GM23248 (cell line): Measurements from ENCODE around the gene ANLN. TPM values are rescaled to one million over a fixed set of nuclear protein-coding genes. Genes with fewer than 3 reads are reported as not detected.
"Not testable (repeated sequence)": the region's sequence is repeated elsewhere in the genome, so short reads cannot be mapped to it uniquely, and the experiment has no call there.

Source experiments
- DNase-seq: peaks from one replicate; pipeline ENCODE4 v3.0.0-alpha.2; 2015
- H2AFZ ChIP-seq: fragments of 200-600 bp; sonication (generic); 2 replicates; pipeline ENCODE4 v1.6.1; 2016; ENCODE audit warnings: antibody characterized with exemption
- H3F3A ChIP-seq: fragments of 200-600 bp; sonication (generic); 2 replicates; pipeline ENCODE4 v1.6.1; 2016; ENCODE audit warnings: mild to moderate bottlenecking, antibody characterized with exemption, mixed run types; ENCODE audit not compliant: insufficient read depth
- H3K27ac ChIP-seq: fragments of 200-600 bp; sonication (generic); 2 replicates; pipeline ENCODE4 v1.5.1; 2016; ENCODE audit warnings: mild to moderate bottlenecking
- H3K27me3 ChIP-seq: fragments of 200-600 bp; sonication (generic); replicated peaks from 2 replicates; pipeline ENCODE4 v1.6.1; 2016; ENCODE audit warnings: mild to moderate bottlenecking; ENCODE audit not compliant: insufficient read depth
- H3K36me3 ChIP-seq: fragments of 200-600 bp; sonication (generic); 2 replicates; pipeline ENCODE4 v1.6.1; 2016; ENCODE audit warnings: low read depth, mild to moderate bottlenecking
- H3K4me1 ChIP-seq: fragments of 200-600 bp; sonication (generic); 2 replicates; pipeline ENCODE4 v1.6.1; 2016; ENCODE audit warnings: mild to moderate bottlenecking; ENCODE audit not compliant: insufficient read depth
- H3K4me2 ChIP-seq: fragments of 200-600 bp; sonication (generic); one replicate; pipeline ENCODE4 v1.6.1; 2016; ENCODE audit warnings: mild to moderate bottlenecking; ENCODE audit not compliant: unreplicated experiment
- H3K4me3 ChIP-seq: fragments of 200-600 bp; sonication (generic); 2 replicates; pipeline ENCODE4 v1.5.1; 2016; ENCODE audit warnings: mild to moderate bottlenecking
- H3K79me2 ChIP-seq: fragments of 200-600 bp; sonication (generic); 2 replicates; pipeline ENCODE4 v1.6.1; 2016; ENCODE audit warnings: mild to moderate bottlenecking; ENCODE audit not compliant: insufficient read depth
- H3K9ac ChIP-seq: fragments of 200-600 bp; sonication (generic); 2 replicates; pipeline ENCODE4 v1.6.1; 2016; ENCODE audit warnings: mild to moderate bottlenecking
- H3K9me2 ChIP-seq: fragments of 200-600 bp; sonication (generic); 2 replicates; pipeline ENCODE4 v1.6.1; 2016; ENCODE audit warnings: mixed run types, mild to moderate bottlenecking, moderate library complexity; ENCODE audit not compliant: insufficient read depth
- H3K9me3 ChIP-seq: fragments of 200-600 bp; sonication (generic); one replicate; pipeline ENCODE4 v1.6.1; 2017; ENCODE audit warnings: low read depth
- H4K20me1 ChIP-seq: fragments of 200-600 bp; sonication (generic); 2 replicates; pipeline ENCODE4 v1.6.0; 2016; ENCODE audit not compliant: insufficient read depth
- EZH2 ChIP-seq: fragments of 200-600 bp; sonication (generic); IDR thresholded peaks from 2 replicates; pipeline ENCODE4 v1.6.1; 2018; ENCODE audit warnings: antibody characterized with exemption, mild to moderate bottlenecking; ENCODE audit not compliant: insufficient read depth, poor library complexity, severe bottlenecking
- EZH2phosphoT487 ChIP-seq: fragments of 200-600 bp; sonication (generic); IDR thresholded peaks from 2 replicates; pipeline ENCODE4 v1.6.1; 2018; ENCODE audit warnings: antibody characterized with exemption, moderate library complexity, mild to moderate bottlenecking, low read depth; ENCODE audit not compliant: insufficient read depth
- WGBS, 2 experiments: methylation state at CpG; one replicate each; pipeline ENCODE4 v1.1.6; 2015 to 2017; ENCODE audit warnings: low lambda C conversion rate in 2 of 2, low coverage in 1 of 2; ENCODE audit errors: missing lambda C conversion rate in 2 of 2; 5-methylcytosine and 5-hydroxymethylcytosine counted together
- in situ Hi-C: fragments of 300-500 bp; cut with MboI; formaldehyde crosslinking; loops from 2 replicates; pipeline ENCODE4 v1.15.0; 2020
- polyA plus RNA-seq: library from polyadenylated mRNA; unstranded; fragments of >200 nt; fragmentation: Nextera tagmentation; extraction: Ambion mirVana; gene quantifications from 2 replicates; pipeline ENCODE4 v1.2.1, GENCODE V29; 2016
- total RNA-seq: library from RNA; depleted of rRNA; stranded (reverse); fragments of >200 nt; shearing (Covaris generic); gene quantifications from 2 replicates; pipeline ENCODE4 v1.2.3, GENCODE V29; 2014

The ANLN gene
- total and polyA plus RNA-seq, 2 experiments from 2014 or later, result 38.4 to 55.6 TPM

DNA sequence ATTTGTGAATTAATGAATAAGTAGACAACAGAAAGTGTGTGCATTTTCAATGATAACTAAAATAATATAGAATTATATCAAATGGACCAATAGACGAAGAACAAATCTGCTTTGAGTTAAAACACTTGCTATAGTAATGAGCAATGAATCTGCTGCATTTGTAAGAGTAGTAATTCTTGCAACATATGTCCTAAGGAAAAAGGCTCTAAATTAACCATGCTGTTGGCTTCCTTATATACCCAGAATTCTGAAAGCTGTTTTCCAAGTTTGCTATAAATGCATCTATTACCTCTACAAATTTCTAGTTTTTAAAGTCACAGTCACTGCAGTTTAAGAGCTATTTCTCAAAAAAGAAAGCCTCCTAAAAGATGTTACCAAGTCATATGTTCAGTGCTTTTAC, 20.5 kb upstream of the ANLN start:
- no peak for TF ChIP-seq EZH2phosphoT487
- no peak for TF ChIP-seq EZH2
- no peak overlapping the region for H3K4me2 ChIP-seq
- H2AFZ ChIP-seq, result no peak overlapping the region
- in situ Hi-C loops, result no loop called here
- 87 to 93% methylated on average over 1 of the region's 1 CpG for WGBS, 2 experiments
- H4K20me1 ChIP-seq, result no peaks in the 10 kb centered on the region
- no peaks in the 10 kb centered on the region for H3K36me3 ChIP-seq
- no peak overlapping the region for H3K9ac ChIP-seq
- no peaks in the 10 kb centered on the region for H3K9me3 ChIP-seq
- H3K4me3 ChIP-seq, result no peak overlapping the region
- H3K27ac ChIP-seq, result no peak overlapping the region
- H3K9me2 ChIP-seq, result no peaks in the 10 kb centered on the region
- peaks cover 12% of the 10 kb centered on the region for H3K4me1 ChIP-seq
- H3K27me3 ChIP-seq, result peaks cover 9% of the 10 kb centered on the region; the same call in 1 of the 2 replicates
- DNase-seq, result no peak
- no peaks in the 10 kb centered on the region for H3K79me2 ChIP-seq
- peaks cover 4% of the 10 kb centered on the region; the same call in 1 of the 2 replicates for H3F3A ChIP-seq

- Histone ChIP-seq H3K9ac (no peak overlapping the region), H3K4me2 (no peak overlapping the region), H3K27me3 (peaks cover 9% of the 10 kb centered on the region; the same call in 1 of the 2 replicates), H3K9me3 (no peaks in the 10 kb centered on the region), H3K4me1 (peaks cover 12% of the 10 kb centered on the region), H3K36me3 (no peaks in the 10 kb centered on the region), H3K4me3 (no peak overlapping the region), H4K20me1 (no peaks in the 10 kb centered on the region), H3K27ac (no peak overlapping the region), H3F3A (peaks cover 4% of the 10 kb centered on the region; the same call in 1 of the 2 replicates), H2AFZ (no peak overlapping the region), H3K9me2 (no peaks in the 10 kb centered on the region), H3K79me2 (no peaks in the 10 kb centered on the region)
- no peak for TF ChIP-seq EZH2
- no peak for TF ChIP-seq EZH2phosphoT487
- WGBS, 2 experiments, result 58 to 62% methylated on average over 2 of the region's 2 CpGs
- in situ Hi-C loops, result no loop called here
- no peak for DNase-seq
Measured at GRCh38 chr7:36370046-36370445, 19.6 kb upstream of the ANLN start.

DNA sequence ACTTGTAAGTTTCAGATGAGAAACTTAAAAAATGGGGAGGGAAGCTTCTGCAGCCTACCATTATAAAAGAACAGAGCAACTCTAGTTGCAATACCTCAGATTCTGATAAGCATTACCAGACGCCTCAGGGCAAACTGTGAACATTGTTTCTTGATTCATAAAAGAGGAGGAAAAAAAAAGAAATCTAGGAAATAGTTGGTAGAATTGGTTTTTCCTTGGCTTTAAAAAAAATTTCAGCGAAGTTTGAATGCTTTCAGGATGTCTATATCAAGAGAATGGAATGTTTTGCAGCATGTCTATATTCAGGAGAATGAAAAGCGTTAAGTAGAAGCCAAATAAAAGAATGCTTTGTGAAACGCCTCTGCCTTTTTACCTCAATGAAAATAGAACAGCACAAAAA, 17.5 kb upstream of the ANLN start:
- Histone ChIP-seq H3K4me2 (peak overlapping the region; percentile 43), H3K79me2 (no peaks in the 10 kb centered on the region), H4K20me1 (no peaks in the 10 kb centered on the region), H2AFZ (peak overlapping the region; percentile 27; the same call in 1 of the 2 replicates), H3K36me3 (no peaks in the 10 kb centered on the region), H3F3A (peaks cover 4% of the 10 kb centered on the region; the same call in 1 of the 2 replicates), H3K9me2 (no peaks in the 10 kb centered on the region), H3K4me3 (peak overlapping the region; percentile 29), H3K27me3 (no peaks in the 10 kb centered on the region), H3K4me1 (peaks cover 12% of the 10 kb centered on the region), H3K27ac (no peak overlapping the region), H3K9me3 (no peaks in the 10 kb centered on the region), H3K9ac (no peak overlapping the region)
- TF ChIP-seq EZH2phosphoT487 (no peak), EZH2 (no peak)
- peak; percentile 62 for DNase-seq
- in situ Hi-C loops, result no loop called here
- 11 to 13% methylated on average over 4 of the region's 4 CpGs for WGBS, 2 experiments

GRCh38 chr7:36378555-36378954, 11.1 kb upstream of the ANLN start:
- H3F3A ChIP-seq, H3K9me2 ChIP-seq, H3K36me3 ChIP-seq, H3K79me2 ChIP-seq, H3K4me3 ChIP-seq, H3K4me2 ChIP-seq, H3K27me3 ChIP-seq, in situ Hi-C loops, H2AFZ ChIP-seq, H3K4me1 ChIP-seq, H3K9me3 ChIP-seq, H4K20me1 ChIP-seq, DNase-seq, H3K27ac ChIP-seq, H3K9ac ChIP-seq: not testable (repeated sequence)
- WGBS, 2 experiments, result 58 to 74% methylated on average over 7 of the region's 7 CpGs

- Histone ChIP-seq H3K36me3 (no peaks in the 10 kb centered on the region), H3K27me3 (0 out of 2 replicates have a peak, but pooled peaks cover 4% of the 10 kb centered on the region), H3K79me2 (no peaks in the 10 kb centered on the region), H2AFZ (no peak overlapping the region), H3K4me2 (no peak overlapping the region), H3K9me2 (no peaks in the 10 kb centered on the region), H3K4me1 (no peaks in the 10 kb centered on the region), H4K20me1 (no peaks in the 10 kb centered on the region), H3F3A (no peaks in the 10 kb centered on the region), H3K4me3 (no peak overlapping the region), H3K9ac (no peak overlapping the region), H3K27ac (no peak overlapping the region), H3K9me3 (no peaks in the 10 kb centered on the region)
- TF ChIP-seq EZH2, result no peak
- no peak for TF ChIP-seq EZH2phosphoT487
- WGBS, 2 experiments, result 56 to 70% methylated on average over 2 of the region's 2 CpGs
- no peak for DNase-seq
- in situ Hi-C loops, result no loop called here
Measured at GRCh38 chr7:36379831-36380504, 9.7 kb upstream of the ANLN start.
